Measurements from ENCODE around the gene ALDH3A1.

ALDH3A1 gene

DNA sequence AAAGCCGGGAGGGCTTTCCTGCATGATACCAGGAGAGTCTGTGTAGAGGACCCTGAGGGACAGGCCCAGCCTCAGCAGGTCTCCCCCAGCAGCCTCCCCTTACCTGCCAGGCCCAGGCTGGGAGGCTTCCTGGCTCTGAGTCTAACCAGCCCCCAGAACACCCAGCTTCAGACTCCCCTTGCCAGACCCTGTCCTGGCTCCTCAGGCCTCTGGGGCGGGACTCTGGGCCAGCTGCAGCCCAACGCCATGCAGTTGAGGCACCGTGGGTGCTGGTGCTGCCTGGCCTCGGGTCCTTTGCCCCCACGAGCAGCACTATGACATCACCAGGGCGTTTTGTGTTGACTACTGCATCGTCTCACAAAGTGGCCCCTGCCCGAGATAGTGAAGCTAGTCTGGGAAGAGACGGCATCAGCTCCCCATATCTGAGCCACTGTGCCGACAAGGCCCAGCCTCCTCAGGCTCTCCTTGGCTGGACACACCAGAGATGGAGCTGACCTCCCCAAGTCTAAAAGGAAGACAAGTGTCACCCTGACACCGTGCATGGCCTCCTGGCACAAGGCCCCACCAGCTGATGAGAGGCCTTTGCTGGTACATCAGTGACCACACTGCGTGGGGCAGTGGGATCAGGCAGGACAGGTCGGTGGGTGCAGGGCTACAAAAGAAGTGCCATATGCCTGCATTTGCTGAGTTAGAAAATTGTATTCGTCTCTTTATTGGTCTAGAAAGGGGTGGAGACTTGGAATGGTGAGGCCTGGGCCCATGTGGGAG lies 10.6 kb downstream of the ALDH3A1 start:
- Histone ChIP-seq H3K36me3 (no peaks in the 10 kb centered on the region), H3K9me3 (no peaks in the 10 kb centered on the region), H3K27ac (no peak overlapping the region), H3K4me1 (ENCODE audit: control insufficient read depth in 1 of 2, insufficient read depth in 1 of 2, low read depth in 1 of 2, low read length in 1 of 2) (no peaks in the 10 kb centered on the region), H3K27me3 (no peaks in the 10 kb centered on the region), H3K4me3 (ENCODE audit: low read depth in 1 of 2, low read length in 1 of 2) (no peak overlapping the region)
- TF ChIP-seq CTCF (IDR thresholded peaks at IDR 0.05): no peak

DNA sequence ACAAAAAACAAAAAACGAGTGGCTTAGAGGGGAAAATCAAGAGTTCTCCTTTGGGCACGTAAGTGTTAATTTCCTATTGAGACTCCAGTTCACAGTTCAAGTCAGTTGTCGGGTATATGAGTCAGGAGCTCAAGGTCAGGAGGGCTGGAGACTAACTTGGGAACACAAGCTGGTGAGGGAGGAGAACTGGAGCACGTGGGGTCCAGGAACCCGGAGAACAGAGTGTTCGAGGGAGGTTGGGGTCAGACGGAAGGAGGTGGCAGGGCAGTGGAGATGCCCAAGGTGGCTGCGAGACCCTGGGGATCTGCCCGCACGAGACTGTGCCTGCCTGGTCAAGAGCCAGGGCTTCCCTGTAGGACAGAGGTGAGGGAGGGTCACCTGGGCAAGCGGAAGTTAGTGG lies 12.0 kb downstream of the ALDH3A1 start:
- no peaks in the 10 kb centered on the region for H3K9me3 ChIP-seq
- H3K4me3 ChIP-seq (ENCODE audit: low read depth in 1 of 2, low read length in 1 of 2): no peak overlapping the region
- no peaks in the 10 kb centered on the region for H3K4me1 ChIP-seq (ENCODE audit: control insufficient read depth in 1 of 2, insufficient read depth in 1 of 2, low read depth in 1 of 2, low read length in 1 of 2)
- no peaks in the 10 kb centered on the region for H3K36me3 ChIP-seq
- no peaks in the 10 kb centered on the region for H3K27me3 ChIP-seq
- TF ChIP-seq CTCF (IDR thresholded peaks at IDR 0.05): no peak
- H3K27ac ChIP-seq: no peak overlapping the region

DNA sequence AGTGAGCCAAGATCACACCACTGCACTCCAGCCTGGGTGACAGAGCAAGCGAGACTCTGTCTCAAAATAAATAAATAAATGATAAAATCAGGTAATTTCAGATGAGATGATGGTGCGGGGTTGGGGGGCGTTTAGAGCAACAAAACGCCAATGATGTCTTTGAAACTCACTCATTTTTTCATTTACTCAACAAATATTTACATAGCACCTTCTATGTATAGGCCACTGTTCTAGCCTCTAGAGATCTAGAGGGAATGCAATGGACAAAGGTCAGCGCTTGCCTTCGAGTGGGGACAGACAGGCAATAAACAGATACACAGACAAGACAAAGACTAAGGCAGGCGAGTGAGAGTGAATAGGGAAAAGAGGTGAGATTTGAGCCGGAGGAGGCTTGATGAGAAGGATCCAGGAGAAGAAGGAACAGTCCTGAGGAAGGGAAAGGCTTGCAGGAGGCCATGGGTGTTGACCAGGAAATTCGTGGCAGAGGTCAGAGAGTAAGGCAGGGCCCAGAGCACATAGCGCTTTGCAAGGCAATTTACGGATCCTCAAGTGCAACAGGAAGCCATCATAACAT lies 14.1 kb downstream of the ALDH3A1 start:
- Histone ChIP-seq H3K27me3 (no peaks in the 10 kb centered on the region), H3K27ac (no peak overlapping the region), H3K4me3 (ENCODE audit: low read depth in 1 of 2, low read length in 1 of 2) (no peak overlapping the region), H3K36me3 (no peaks in the 10 kb centered on the region), H3K4me1 (ENCODE audit: control insufficient read depth in 1 of 2, insufficient read depth in 1 of 2, low read depth in 1 of 2, low read length in 1 of 2) (no peaks in the 10 kb centered on the region), H3K9me3 (no peaks in the 10 kb centered on the region)
- no peak for TF ChIP-seq CTCF (IDR thresholded peaks at IDR 0.05)

GRCh38 chr17:19731626-19732025 lies 16.5 kb downstream of the ALDH3A1 start:
- Histone ChIP-seq H3K27me3 (no peaks in the 10 kb centered on the region), H3K27ac (no peak overlapping the region), H3K9me3 (no peaks in the 10 kb centered on the region), H3K4me3 (ENCODE audit: low read depth in 1 of 2, low read length in 1 of 2) (no peak overlapping the region), H3K4me1 (ENCODE audit: control insufficient read depth in 1 of 2, insufficient read depth in 1 of 2, low read depth in 1 of 2, low read length in 1 of 2) (no peaks in the 10 kb centered on the region), H3K36me3 (no peaks in the 10 kb centered on the region)
- no peak for TF ChIP-seq CTCF (IDR thresholded peaks at IDR 0.05)

GRCh38 chr17:19730843-19731242 lies 17.3 kb downstream of the ALDH3A1 start:
- Histone ChIP-seq H3K4me1 (ENCODE audit: control insufficient read depth in 1 of 2, insufficient read depth in 1 of 2, low read depth in 1 of 2, low read length in 1 of 2) (no peaks in the 10 kb centered on the region), H3K4me3 (ENCODE audit: low read depth in 1 of 2, low read length in 1 of 2) (no peak overlapping the region), H3K27ac (no peak overlapping the region), H3K27me3 (no peaks in the 10 kb centered on the region), H3K9me3 (no peaks in the 10 kb centered on the region), H3K36me3 (no peaks in the 10 kb centered on the region)
- TF ChIP-seq CTCF (IDR thresholded peaks at IDR 0.05): no peak

All from neutrophil (primary cell).